GM12872 (cell line): ENCODE data around the gene CRMP1.

Source experiments
- TF ChIP-seq, protein P1 (sequence below): IDR thresholded peaks from 3 replicates; pipeline ENCODE4 v1.5.1; 2011; ENCODE audit warnings: low read depth, mild to moderate bottlenecking, low read length, moderate library complexity; ENCODE audit not compliant: insufficient read depth

Gene CRMP1

DNA sequence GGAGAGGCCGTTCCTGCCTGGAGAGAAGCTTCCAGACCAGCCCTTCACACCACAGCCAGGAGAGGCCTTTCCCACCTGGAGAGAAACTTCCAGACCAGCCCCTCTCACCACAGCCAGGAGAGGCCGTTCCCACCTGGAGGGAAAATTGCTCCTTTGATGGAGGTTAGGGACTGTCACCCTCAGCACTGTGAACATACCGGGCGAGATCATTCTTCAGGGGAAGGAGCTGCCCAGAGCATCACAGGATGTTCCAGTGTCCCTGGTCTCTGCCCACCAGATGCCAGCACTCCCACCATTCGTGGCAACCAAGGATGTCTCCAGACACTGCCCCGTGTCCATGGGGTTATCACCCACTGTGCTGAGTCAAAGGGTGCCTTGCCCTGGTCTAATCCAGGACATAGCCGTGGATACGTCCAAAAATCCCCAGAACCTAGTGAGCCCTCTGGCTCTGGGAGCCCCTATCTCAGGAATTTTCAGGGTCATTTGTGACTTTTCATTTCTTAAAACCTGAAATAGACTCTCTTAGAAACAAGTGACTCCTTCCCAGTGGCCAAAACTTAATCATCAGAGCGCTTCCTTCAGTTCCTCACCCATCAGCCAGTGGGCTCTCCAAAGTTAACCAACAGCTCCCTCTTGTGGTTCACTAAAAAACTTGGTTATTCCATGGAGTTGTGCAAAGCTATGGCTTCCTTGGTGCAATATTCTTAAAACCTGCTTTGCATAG, 80.2 kb downstream of the CRMP1 start:
- TF ChIP-seq, protein P1, sequence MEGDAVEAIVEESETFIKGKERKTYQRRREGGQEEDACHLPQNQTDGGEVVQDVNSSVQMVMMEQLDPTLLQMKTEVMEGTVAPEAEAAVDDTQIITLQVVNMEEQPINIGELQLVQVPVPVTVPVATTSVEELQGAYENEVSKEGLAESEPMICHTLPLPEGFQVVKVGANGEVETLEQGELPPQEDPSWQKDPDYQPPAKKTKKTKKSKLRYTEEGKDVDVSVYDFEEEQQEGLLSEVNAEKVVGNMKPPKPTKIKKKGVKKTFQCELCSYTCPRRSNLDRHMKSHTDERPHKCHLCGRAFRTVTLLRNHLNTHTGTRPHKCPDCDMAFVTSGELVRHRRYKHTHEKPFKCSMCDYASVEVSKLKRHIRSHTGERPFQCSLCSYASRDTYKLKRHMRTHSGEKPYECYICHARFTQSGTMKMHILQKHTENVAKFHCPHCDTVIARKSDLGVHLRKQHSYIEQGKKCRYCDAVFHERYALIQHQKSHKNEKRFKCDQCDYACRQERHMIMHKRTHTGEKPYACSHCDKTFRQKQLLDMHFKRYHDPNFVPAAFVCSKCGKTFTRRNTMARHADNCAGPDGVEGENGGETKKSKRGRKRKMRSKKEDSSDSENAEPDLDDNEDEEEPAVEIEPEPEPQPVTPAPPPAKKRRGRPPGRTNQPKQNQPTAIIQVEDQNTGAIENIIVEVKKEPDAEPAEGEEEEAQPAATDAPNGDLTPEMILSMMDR: peak; percentile 63

DNA sequence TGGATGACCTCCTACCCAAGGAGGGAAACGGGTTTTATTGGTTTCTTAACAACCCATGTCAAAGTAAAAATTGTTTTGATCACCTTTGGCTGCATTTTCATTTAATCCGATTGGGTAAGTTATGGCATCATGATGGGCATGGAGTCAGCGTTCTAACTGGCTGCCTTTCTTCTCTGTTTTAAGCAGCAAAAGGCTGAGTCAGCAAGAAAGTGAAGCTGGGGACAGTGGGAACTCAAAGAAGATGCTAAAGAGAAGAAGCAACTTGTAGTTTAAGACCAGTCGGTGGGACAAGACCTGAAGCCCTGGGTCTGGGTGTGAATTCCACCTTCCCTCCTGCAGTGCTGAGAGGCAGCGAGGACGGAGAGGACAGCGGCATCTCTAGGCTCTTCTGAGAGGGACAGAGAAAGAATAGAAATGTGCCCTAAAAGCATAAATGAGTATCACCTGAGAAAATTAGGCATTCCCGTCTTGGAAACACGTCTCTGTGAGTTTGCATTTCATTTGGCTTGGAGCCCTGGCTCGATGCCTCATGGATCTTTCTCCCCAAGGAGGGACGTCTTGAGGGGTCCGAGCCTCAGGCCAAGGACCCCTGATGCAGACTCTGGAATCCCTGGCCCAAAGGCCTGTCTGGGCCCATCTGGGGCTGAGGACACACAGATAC, 82.0 kb downstream of the CRMP1 start:
- TF ChIP-seq, protein P1: no peak

DNA sequence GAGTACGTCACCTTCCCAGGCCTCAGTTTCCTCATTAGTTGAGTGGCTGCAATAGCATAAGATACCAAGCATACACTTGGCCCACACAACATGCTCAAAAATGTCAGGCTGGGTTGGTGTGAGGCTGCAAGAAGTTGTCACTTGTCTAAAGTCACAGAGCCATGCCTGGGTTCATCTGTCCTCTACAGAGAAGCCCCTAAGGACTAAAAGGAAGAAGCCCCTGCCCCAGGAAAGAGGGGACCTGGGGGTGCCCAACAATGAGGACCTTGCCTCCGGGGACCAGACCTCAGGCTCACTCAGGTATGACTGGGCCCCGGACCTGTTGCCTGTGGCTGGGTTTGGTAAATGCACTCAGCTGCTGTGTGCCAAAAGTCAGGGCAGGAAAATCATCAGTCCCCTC, 82.7 kb downstream of the CRMP1 start:
- TF ChIP-seq, protein P1: no peak

DNA sequence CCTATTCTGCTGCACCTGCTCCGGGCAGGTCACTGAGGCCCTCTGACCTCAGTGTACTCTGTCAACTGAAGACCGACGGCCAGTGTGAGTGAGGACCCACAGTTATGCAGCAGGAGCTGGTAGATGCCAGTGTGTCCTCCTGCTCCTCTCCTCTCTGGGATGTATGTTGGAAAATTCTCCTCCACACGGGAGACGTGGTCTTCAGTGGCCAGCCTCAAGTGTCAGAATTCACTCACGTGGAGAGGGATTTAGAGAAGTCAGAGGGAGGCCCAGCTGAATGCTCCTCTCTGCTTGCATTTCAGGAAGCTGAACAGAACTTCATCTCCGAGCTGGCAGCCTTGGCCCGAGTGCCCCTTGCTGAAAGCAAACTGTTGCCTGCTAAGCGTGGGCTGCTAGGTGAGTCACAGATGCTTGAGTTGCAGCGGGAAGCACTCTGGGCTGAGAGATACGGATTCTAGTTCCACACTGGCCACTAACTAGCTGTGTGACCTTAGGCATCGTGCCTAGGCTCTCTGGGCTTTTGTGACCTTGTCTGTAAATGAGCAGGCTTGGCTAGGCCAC, 83.6 kb downstream of the CRMP1 start:
- TF ChIP-seq, protein P1: no peak

DNA sequence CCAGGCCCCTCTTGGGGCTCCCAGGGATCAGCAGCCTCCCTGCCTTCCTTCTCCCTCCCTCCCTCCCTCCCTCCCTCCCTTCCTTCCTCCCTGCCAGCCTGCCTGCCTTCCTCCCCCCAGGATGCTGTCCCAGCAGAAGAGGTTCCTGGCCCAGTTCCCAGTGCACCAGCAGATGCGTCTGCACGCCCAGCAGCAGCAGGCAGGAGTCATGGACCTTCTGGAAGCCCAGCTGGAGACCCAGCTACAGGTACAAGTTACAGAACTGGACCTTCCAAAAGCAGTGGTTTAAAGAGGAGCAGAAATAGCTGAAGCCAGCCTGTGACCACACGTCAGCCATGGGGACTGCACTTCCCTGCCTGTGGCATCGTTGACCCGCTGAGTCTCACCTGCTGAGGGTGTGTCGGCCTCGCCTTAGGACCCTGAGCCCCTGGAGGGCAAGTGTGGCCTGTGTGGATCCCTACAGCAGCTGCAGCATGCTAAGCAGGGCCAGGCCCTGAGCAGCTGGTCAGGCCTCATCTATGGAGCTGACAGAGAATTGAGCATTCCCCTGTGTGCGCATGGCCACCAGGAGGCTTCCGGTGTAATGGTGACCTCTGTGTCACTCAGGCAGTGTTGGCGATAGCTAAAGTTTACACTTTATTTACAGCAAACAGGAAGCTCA, 84.7 kb downstream of the CRMP1 start:
- TF ChIP-seq, protein P1: no peak

DNA sequence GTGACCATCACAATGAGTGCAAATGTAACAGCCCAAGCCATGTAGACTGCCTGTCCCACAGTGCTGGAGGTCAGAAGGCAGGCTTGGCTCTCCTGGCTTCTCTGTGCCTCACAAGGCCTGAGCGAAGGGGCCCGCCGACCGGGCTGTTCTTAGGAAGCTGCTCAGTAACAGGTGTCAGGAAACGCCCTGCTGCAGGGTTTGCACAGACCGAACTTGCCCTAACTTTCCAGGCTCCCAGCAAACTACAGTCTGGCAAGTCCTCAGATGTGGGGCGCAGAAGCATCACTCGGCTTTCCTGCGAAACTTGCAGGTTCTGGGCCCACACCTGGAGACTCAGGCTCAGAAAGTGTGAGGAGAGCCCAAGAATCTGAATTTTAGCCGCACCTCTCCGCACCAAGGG, 87.6 kb downstream of the CRMP1 start:
- TF ChIP-seq, protein P1: no peak

DNA sequence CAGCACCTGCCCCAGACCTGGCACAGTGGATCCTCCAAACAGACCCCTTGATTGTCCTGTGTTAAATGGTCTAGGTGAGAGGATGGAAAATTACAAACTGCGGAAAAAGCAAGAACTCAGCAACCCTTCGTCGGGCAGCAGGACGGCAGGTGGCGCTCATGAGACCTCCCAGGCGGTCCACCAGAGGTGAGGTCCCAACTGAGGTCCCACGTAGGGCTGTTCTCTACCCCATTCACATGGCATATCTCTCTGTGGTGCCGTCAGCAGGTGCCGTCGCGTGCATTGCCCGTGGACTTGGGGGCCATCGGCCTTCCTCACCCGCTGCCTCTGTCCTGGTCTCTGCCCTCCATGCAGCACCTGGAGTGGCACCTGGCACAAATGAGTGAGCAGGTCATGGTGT, 88.2 kb downstream of the CRMP1 start:
- TF ChIP-seq, protein P1: peak; percentile 17; the same call in 1 of the 3 replicates
